Measurements from ENCODE around the gene TSEN15. TPM values are rescaled to one million over a fixed set of nuclear protein-coding genes. Genes with fewer than 3 reads are reported as not detected.

Gene TSEN15
- 10 to 100 TPM; 18.3 to 29.0 (median 20.3) TPM for total RNA-seq

DNA sequence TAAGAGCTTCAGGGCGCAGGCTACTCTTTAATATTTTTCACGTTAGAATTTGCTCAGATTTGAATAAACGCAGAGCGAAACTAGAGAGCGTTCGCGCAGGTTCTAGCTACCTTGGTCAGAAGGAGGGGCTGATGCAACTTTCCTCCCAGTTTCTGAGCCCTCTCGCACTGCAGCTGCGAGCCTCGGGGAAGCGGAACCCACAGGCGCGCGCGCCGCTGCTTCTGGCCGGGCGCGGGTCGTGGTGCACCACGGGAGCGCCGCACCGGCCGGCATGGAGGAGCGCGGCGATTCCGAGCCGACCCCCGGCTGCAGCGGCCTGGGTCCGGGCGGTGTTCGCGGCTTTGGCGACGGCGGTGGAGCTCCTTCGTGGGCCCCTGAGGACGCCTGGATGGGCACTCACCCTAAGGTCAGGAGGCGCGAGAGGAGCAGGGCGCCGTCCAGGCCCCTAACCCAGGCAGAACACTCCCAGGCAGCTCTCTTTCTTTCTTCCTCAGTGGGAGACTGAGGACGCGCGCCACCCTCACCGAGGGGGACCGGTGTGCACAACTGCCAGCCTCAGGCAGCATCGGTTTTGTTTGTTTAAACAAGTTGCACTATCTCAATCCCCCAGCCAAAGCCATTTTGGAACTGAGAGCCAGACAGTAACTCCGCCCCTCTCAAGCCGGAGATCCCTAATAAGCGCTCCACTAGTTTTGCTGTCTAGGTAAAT, at the start of gene TSEN15:
TSS of gene TSEN15 (plus strand) at position 246 of the 709 bp plus-strand sequence. CDS start at position 272, 26 bp downstream.
- TF ChIP-seq, protein P1, sequence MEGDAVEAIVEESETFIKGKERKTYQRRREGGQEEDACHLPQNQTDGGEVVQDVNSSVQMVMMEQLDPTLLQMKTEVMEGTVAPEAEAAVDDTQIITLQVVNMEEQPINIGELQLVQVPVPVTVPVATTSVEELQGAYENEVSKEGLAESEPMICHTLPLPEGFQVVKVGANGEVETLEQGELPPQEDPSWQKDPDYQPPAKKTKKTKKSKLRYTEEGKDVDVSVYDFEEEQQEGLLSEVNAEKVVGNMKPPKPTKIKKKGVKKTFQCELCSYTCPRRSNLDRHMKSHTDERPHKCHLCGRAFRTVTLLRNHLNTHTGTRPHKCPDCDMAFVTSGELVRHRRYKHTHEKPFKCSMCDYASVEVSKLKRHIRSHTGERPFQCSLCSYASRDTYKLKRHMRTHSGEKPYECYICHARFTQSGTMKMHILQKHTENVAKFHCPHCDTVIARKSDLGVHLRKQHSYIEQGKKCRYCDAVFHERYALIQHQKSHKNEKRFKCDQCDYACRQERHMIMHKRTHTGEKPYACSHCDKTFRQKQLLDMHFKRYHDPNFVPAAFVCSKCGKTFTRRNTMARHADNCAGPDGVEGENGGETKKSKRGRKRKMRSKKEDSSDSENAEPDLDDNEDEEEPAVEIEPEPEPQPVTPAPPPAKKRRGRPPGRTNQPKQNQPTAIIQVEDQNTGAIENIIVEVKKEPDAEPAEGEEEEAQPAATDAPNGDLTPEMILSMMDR (IDR thresholded peaks at IDR 0.05; ENCODE audit: low read depth): no peak

DNA sequence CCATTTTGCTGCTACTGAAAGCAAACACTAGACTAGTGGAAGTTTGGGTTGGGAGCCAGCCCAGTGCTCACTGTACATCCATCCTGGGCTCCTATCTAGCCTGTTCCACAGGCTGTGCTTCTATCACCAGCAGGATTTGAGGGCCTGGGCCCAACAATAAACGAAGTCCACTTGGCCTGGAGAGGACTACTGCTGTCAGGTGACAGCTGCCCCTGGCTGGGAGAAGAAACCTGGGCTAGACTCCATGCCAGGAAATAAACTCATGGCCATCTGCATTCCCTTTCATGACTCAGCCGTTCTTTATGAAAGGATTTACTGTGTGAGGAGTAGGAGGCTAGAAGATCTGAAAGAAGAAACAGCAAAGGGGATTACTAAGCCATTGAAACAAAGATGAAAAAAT, 49.5 kb upstream of the TSEN15 start:
- TF ChIP-seq, protein P1 (IDR thresholded peaks at IDR 0.05; ENCODE audit: low read depth): no peak

DNA sequence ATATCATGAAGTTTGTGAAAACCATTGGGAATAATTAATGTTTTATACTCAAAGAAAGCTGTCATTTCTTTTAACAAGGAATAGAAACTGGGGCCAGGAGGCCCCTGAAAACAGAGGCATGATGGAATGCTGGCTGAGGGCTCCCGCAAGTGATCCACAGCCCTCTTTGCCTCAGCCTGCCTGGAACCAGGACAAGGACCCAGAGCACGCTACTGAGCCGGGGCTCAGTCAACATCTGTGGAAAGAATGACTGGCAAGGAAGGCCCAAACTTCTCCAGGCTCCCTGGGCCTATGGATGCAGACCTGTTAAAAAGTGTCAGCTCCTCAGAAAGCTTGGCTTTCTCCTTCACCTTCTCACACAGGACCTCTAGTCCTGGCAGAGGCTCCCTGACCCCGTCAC, 46.6 kb upstream of the TSEN15 start:
- TF ChIP-seq, protein P1 (IDR thresholded peaks at IDR 0.05; ENCODE audit: low read depth): no peak

DNA sequence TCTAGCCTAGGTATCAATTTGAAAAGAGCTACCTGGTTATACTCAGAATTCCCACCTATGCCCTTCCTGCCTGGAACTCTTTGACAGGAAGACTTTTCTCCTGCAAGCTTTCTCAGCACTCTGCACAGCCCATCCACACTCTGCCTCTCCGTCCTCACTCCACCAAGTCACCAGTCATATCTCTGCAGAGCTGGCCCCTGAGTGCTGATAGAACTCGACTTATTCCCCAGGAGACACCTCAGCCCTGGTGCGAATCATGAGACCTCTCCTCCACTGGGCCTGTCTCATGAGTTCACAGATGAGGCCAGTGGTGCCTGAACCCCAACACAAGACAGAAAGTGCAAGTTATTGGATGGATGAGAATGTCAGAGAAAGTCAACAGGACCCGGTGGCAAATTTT, 46.0 kb upstream of the TSEN15 start:
- TF ChIP-seq, protein P1 (IDR thresholded peaks at IDR 0.05; ENCODE audit: low read depth): no peak

DNA sequence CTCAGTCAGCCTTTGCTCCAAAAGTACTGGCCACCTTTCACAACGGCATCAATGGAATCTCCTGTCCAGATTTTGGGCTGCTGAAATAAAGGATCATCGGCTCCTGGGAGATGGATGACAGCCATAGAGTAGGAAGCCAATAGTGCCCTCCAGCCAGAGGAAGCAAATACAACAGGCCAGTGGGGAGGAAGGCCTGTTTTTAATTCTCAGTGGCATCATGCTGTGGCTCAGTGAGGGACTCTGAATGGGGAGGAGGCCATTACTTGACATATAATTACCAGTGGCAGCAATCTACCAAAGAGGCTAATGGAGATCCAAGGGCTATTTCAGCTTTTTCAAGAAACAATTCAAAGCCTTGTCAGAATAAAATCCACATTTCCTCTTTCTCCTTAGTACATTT, 40.7 kb upstream of the TSEN15 start:
- TF ChIP-seq, protein P1 (IDR thresholded peaks at IDR 0.05; ENCODE audit: low read depth): no peak

DNA sequence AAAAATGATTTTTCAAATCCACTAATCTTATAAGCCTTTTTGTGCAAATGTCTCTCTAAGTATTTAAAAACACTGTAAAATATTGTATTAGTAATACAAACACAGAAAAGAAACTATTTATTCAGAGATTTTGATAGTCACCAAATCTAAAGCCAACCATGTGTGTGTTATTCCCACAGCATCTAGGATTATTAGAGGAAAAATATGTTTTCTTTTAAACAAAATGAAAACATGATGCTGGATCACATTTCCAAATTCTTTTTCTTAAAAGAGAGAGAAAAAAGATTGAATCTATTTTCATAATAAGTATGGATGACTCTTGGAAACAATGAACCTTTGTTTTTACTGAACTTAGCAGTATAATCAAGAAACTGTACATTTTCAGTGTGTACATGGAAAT, 39.3 kb upstream of the TSEN15 start:
- TF ChIP-seq, protein P1 (IDR thresholded peaks at IDR 0.05; ENCODE audit: low read depth): no peak

DNA sequence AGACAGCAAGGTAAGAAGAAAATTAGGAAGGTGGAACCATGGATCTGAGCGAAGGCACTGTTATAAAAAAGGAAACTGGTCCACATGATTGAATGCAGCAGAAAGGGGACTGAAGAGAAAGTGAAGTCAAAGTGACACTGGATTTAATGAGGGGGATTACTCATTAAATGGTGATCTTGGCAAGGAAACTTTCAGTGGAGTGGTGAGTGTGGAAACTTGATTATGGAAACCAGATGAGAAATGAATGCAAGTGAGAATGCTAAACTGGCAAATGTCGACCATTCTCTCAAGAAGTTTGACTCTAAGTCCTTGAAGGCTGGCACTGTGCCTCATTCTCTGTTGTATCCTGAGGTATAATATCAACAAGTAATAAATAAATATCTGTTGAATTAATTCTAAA, 37.3 kb upstream of the TSEN15 start:
- TF ChIP-seq, protein P1 (IDR thresholded peaks at IDR 0.05; ENCODE audit: low read depth): no peak

Data from subcutaneous adipose tissue (tissue), 4 donors.